ENCODE data around the gene DDX10. TPM values are rescaled to one million over a fixed set of nuclear protein-coding genes. Genes with fewer than 3 reads are reported as not detected.
A peak's percentile ranks its signal among the peaks of the same experiment; 100 is the strongest.

Gene DDX10
- total and polyA plus RNA-seq, 9 of the 15 experiments (the other 6 are each of a cell fraction or from before 2014, with no cell fraction given): 33.9 to 94.6 (median 50.7) TPM

- Histone ChIP-seq H3K4me2 (ENCODE audit: insufficient read depth, low read length) (no peak overlapping the region), H3K27me3 (ENCODE audit: control insufficient read depth in 2 of 2, insufficient read depth in 2 of 2, low read length in 2 of 2) (no peaks in the 10 kb centered on the region), H3K36me3 (ENCODE audit: control insufficient read depth, insufficient read depth, low read length) (no peaks in the 10 kb centered on the region), H3K4me3 (no peak overlapping the region), H3K9me3 (replicated peaks; ENCODE audit: control insufficient read depth, insufficient read depth, low read depth, low read length) (no peaks in the 10 kb centered on the region), H3K9me1 (ENCODE audit: control insufficient read depth, insufficient read depth, low read length) (no peaks in the 10 kb centered on the region), H3K27ac (ENCODE audit: extremely low read depth, low read depth, low read length) (no peak overlapping the region), H4K20me1 (replicated peaks; ENCODE audit: control insufficient read depth, insufficient read depth, low read length) (no peaks in the 10 kb centered on the region), H3K79me2 (ENCODE audit: control insufficient read depth, insufficient read depth, low read length) (no peaks in the 10 kb centered on the region), H3K4me1 (replicated peaks in 1 of 2; ENCODE audit: control insufficient read depth in 2 of 2, insufficient read depth in 2 of 2, low read length in 2 of 2) (peaks cover 0 to 6% of the 10 kb centered on the region in 2 experiments; a peak in 2 of 5 replicates), H3K9ac (ENCODE audit: insufficient read depth in 1 of 2, low read depth in 2 of 2, low read length in 2 of 2) (no peak overlapping the region), H2AFZ (ENCODE audit: low read depth, low read length) (no peak overlapping the region)
- intact Hi-C loops (cut with micrococcal nuclease): no loop called here
- ChIA-PET POLR2A (interaction anchor here (0.6 kb wide), 1 partner anchor 84 kb away, joined by 3 read pairs; no protein-coding TSS in a partner anchor), CTCF (ENCODE audit: low intra/inter-chr PET ratio) (no interaction called here)
- peak; percentile 77 for TF ChIP-seq SOX6 (IDR thresholded peaks at IDR 0.05)
- no peak for TF ChIP-seq YBX1 (IDR thresholded peaks at IDR 0.05)
- TF ChIP-seq BHLHE40 (IDR thresholded peaks at IDR 0.05; ENCODE audit: low read length): peak; percentile 38; the same call in 1 of the 2 replicates
- ATAC-seq (no peak), FAIRE-seq (peak; percentile 40), DNase-seq (ENCODE audit: extremely low read depth in 1 of 4, low spot score in 3 of 4) (peak in 1 of 4 experiments; percentile 6)
- in situ Hi-C loops (cut with MboI): no loop called here
- BruUV-seq (replicated peaks): no TSS peak
- WGBS (ENCODE audit: insufficient coverage, low coverage, missing lambda C conversion rate): 44% methylated on average over 4 of the region's 4 CpGs
Observed at GRCh38 chr11:108913204-108913603, 248.3 kb downstream of the DDX10 start.

DNA sequence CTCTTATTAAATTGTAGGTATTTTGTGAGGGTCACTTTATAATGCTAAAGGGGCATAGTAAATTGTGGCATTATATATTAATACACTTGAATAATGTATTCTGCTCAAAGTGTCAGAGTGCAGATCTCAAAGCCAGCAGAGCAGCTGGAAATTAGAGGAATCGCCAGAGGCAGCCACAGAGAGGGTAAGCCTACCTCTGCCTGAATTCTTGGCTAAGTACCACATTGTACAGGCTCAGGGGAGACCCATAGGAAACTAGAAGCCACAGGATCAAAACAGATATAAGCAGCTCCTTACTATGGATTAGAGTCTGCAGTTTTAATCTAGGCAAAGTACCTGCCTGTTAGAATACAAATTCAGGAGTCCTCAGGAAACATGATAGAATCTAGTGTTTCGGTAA is 249.3 kb downstream of the DDX10 start:
- no peak overlapping the region for H3K4me3 ChIP-seq
- intact Hi-C loops (cut with micrococcal nuclease) (no loop called here), in situ Hi-C loops (cut with MboI) (no loop called here)
- H3K9me3 ChIP-seq (replicated peaks; ENCODE audit: control insufficient read depth, insufficient read depth, low read depth, low read length): no peaks in the 10 kb centered on the region
- no peaks in the 10 kb centered on the region for H3K27me3 ChIP-seq (ENCODE audit: control insufficient read depth in 2 of 2, insufficient read depth in 2 of 2, low read length in 2 of 2)
- POLR2A ChIA-PET: interaction anchor here (0.5 to 0.6 kb wide), 3 partner anchors 33 to 212 kb away, joined by 3 read pairs; no protein-coding TSS in a partner anchor
- CTCF ChIA-PET (ENCODE audit: low intra/inter-chr PET ratio): no interaction called here
- H3K27ac ChIP-seq (ENCODE audit: extremely low read depth, low read depth, low read length): no peak overlapping the region
- ATAC-seq (no peak), DNase-seq (ENCODE audit: extremely low read depth in 1 of 4, low spot score in 3 of 4) (no peak), FAIRE-seq (no peak)
- H3K9ac ChIP-seq (ENCODE audit: insufficient read depth in 1 of 2, low read depth in 2 of 2, low read length in 2 of 2): no peak overlapping the region
- H3K79me2 ChIP-seq (ENCODE audit: control insufficient read depth, insufficient read depth, low read length): no peaks in the 10 kb centered on the region
- H3K4me2 ChIP-seq (ENCODE audit: insufficient read depth, low read length): no peak overlapping the region
- H3K36me3 ChIP-seq (ENCODE audit: control insufficient read depth, insufficient read depth, low read length): peaks cover 2% of the 10 kb centered on the region; the same call in 1 of the 3 replicates
- WGBS (ENCODE audit: insufficient coverage, low coverage, missing lambda C conversion rate): 84% methylated on average over 2 of the region's 2 CpGs
- H2AFZ ChIP-seq (ENCODE audit: low read depth, low read length): no peak overlapping the region
- H3K4me1 ChIP-seq (replicated peaks in 1 of 2; ENCODE audit: control insufficient read depth in 2 of 2, insufficient read depth in 2 of 2, low read length in 2 of 2): peaks cover 0 to 6% of the 10 kb centered on the region in 2 experiments; a peak in 2 of 5 replicates
- no TSS peak for BruUV-seq (replicated peaks)
- no peaks in the 10 kb centered on the region for H3K9me1 ChIP-seq (ENCODE audit: control insufficient read depth, insufficient read depth, low read length)
- TF ChIP-seq BRD4 (IDR thresholded peaks at IDR 0.05): no peak
- no peak for TF ChIP-seq TGIF2 (CRISPR knock-in tag; IDR thresholded peaks at IDR 0.05)
- TF ChIP-seq ZNF655 (CRISPR knock-in tag; IDR thresholded peaks at IDR 0.05): no peak
- no peak for TF ChIP-seq DACH1 (IDR thresholded peaks at IDR 0.05; ENCODE audit: partially characterized antibody)
- TF ChIP-seq, protein P1, sequence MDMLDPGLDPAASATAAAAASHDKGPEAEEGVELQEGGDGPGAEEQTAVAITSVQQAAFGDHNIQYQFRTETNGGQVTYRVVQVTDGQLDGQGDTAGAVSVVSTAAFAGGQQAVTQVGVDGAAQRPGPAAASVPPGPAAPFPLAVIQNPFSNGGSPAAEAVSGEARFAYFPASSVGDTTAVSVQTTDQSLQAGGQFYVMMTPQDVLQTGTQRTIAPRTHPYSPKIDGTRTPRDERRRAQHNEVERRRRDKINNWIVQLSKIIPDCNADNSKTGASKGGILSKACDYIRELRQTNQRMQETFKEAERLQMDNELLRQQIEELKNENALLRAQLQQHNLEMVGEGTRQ (CRISPR knock-in tag; IDR thresholded peaks at IDR 0.05): no peak
- no peak for TF ChIP-seq PATZ1 (CRISPR knock-in tag; IDR thresholded peaks at IDR 0.05; ENCODE audit: borderline replicate concordance)
- TF ChIP-seq LARP7 (IDR thresholded peaks at IDR 0.05): no peak
- H4K20me1 ChIP-seq (replicated peaks; ENCODE audit: control insufficient read depth, insufficient read depth, low read length): no peaks in the 10 kb centered on the region
